COLO668 (cell line): ENCODE measurements around the gene CLIC6.
A peak's percentile ranks its signal among the peaks of the same experiment; 100 is the strongest.
"Not testable (repeated sequence)": the region's sequence is repeated elsewhere in the genome, so short reads cannot be mapped to it uniquely, and the experiment has no call there.

Experiments
- DNase-seq: peaks from one replicate; lab custom pipeline; 2025; ENCODE audit not compliant: unreplicated experiment; lab: John Stamatoyannopoulos, UW

The CLIC6 gene

GRCh38 chr21:34651642-34652041 is 17.2 kb upstream of the CLIC6 start:
- no peak for DNase-seq

- no peak for DNase-seq
Measured at GRCh38 chr21:34653522-34653921, 15.3 kb upstream of the CLIC6 start.

GRCh38 chr21:34661848-34662247 is 6.9 kb upstream of the CLIC6 start:
- no peak for DNase-seq

GRCh38 chr21:34667761-34668160 is 1.0 kb upstream of the CLIC6 start:
- no peak for DNase-seq

- DNase-seq = peak; percentile 74
Measured at GRCh38 chr21:34669149-34669879, 520 bp downstream of the CLIC6 start.

- DNase-seq = not testable (repeated sequence)
Measured at GRCh38 chr21:34669880-34670219, 1.1 kb downstream of the CLIC6 start.

GRCh38 chr21:34670220-34670961 is 1.6 kb downstream of the CLIC6 start:
- DNase-seq = peak; percentile 82

- no peak for DNase-seq
Measured at GRCh38 chr21:34670962-34671348, 2.2 kb downstream of the CLIC6 start.

- no peak for DNase-seq
Measured at GRCh38 chr21:34671462-34671861, 2.7 kb downstream of the CLIC6 start.

- no peak for DNase-seq
Measured at GRCh38 chr21:34671891-34672290, 3.1 kb downstream of the CLIC6 start.

- no peak for DNase-seq
Measured at GRCh38 chr21:34673006-34673405, 4.2 kb downstream of the CLIC6 start.

GRCh38 chr21:34674468-34674867 is 5.7 kb downstream of the CLIC6 start:
- DNase-seq = no peak

GRCh38 chr21:34675871-34676270 is 7.1 kb downstream of the CLIC6 start:
- DNase-seq = peak; percentile 69

- DNase-seq = no peak
Measured at GRCh38 chr21:34679051-34679450, 10.3 kb downstream of the CLIC6 start.

GRCh38 chr21:34684174-34684876 is 15.5 kb downstream of the CLIC6 start:
- no peak for DNase-seq

- DNase-seq = no peak
Measured at GRCh38 chr21:34687065-34687464, 18.3 kb downstream of the CLIC6 start.

- no peak for DNase-seq
Measured at GRCh38 chr21:34687745-34688144, 19.0 kb downstream of the CLIC6 start.

- no peak for DNase-seq
Measured at GRCh38 chr21:34688145-34688544, 19.4 kb downstream of the CLIC6 start.

GRCh38 chr21:34688715-34689114 is 19.9 kb downstream of the CLIC6 start:
- DNase-seq = no peak

- DNase-seq = peak; percentile 83
Measured at GRCh38 chr21:34690041-34690792, 21.4 kb downstream of the CLIC6 start.

- DNase-seq = no peak
Measured at GRCh38 chr21:34690793-34691175, 22.0 kb downstream of the CLIC6 start.
